Measurements from ENCODE around the gene UROC1. TPM values are rescaled to one million over a fixed set of nuclear protein-coding genes. Genes with fewer than 3 reads are reported as not detected.
A peak's percentile ranks its signal among the peaks of the same experiment; 100 is the strongest.

The UROC1 gene
- total RNA-seq, 2 experiments from 2014 or later: not detected

DNA sequence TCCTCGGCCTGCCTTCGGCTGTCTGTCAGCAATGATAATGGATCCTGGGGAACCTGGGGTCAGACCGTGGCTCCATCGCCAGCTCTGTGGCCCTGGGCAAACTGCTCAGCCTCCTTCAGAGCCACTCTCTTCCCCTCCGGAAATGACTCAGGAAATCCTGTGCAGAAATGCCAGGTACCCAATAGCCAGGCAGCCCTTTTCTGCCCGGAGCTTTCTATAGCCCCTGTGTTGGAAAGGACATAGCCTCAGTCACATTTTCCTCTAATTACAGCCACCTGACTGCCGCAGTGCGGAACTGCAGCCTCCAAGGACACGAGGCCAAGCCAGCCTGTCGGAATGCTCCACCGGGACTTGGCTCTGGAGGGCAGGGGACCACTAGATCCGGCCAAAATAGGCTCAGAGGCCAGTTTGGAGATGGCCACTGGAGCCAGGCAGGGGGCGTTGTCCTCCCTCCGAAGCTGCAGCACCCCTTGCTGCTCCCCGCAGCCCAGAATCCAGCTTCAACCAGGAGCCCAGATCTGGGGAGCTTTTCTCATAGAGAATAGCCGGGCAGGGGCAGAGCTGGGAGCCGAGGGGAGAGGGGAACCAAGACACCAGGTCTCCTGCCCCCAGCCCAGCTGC lies 30.3 kb downstream of the UROC1 start:
- H3K27ac Mint-ChIP-seq: no peak overlapping the region

DNA sequence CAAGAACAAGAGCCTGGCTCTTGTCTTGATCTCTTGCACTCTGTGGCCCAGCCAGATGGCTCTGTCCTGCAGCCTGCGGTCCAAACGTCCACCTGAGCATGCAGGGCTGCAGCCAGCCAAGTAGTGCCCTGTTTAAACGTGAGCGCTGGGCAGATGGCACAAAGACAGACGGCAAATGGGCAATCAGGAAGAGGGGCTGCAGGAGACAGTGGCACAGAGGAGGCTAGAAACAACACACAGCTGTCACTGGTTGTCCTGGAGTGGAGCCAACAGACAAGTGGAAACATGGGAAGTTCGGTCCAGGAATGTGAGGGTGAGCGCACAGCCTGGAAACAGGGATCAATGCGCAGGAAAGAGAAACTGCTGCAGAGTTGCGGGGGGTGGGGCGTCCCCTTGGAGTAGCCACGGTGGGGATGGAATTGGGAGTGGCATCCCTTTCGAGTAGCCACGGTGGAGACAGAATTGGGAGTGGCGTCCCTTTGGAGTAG lies 31.2 kb downstream of the UROC1 start:
- H3K27ac ChIP-seq (ENCODE audit: low read depth in 1 of 2, low read length in 2 of 2): no peak overlapping the region
- H3K4me3 ChIP-seq (ENCODE audit: low read length): no peak overlapping the region
- Mint-ChIP-seq H3K9me3 (no peaks in the 10 kb centered on the region), H3K4me1 (ENCODE audit: low read depth) (peaks cover 11% of the 10 kb centered on the region), H3K36me3 (ENCODE audit: low read depth) (no peaks in the 10 kb centered on the region), H3K4me3 (no peak overlapping the region), H3K27me3 (no peaks in the 10 kb centered on the region), H3K27ac (no peak overlapping the region)
- H3K4me1 ChIP-seq (ENCODE audit: insufficient read depth, low read length): peaks cover 13% of the 10 kb centered on the region
- intact Hi-C loops (cut with DNase I, micrococcal nuclease): no loop called here
- TF ChIP-seq, protein P1, sequence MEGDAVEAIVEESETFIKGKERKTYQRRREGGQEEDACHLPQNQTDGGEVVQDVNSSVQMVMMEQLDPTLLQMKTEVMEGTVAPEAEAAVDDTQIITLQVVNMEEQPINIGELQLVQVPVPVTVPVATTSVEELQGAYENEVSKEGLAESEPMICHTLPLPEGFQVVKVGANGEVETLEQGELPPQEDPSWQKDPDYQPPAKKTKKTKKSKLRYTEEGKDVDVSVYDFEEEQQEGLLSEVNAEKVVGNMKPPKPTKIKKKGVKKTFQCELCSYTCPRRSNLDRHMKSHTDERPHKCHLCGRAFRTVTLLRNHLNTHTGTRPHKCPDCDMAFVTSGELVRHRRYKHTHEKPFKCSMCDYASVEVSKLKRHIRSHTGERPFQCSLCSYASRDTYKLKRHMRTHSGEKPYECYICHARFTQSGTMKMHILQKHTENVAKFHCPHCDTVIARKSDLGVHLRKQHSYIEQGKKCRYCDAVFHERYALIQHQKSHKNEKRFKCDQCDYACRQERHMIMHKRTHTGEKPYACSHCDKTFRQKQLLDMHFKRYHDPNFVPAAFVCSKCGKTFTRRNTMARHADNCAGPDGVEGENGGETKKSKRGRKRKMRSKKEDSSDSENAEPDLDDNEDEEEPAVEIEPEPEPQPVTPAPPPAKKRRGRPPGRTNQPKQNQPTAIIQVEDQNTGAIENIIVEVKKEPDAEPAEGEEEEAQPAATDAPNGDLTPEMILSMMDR (IDR thresholded peaks at IDR 0.05): no peak
- ATAC-seq (ENCODE audit: poor library complexity) (no peak), DNase-seq (no peak)
- CTCF ChIA-PET: no interaction called here
- H3K9me3 ChIP-seq (ENCODE audit: control insufficient read depth in 1 of 2, insufficient read depth in 1 of 2, low read length in 2 of 2): no peaks in the 10 kb centered on the region
- H3K36me3 ChIP-seq (ENCODE audit: insufficient read depth, low read length): no peaks in the 10 kb centered on the region
- POLR2A ChIA-PET: no interaction called here
- H3K27me3 ChIP-seq (ENCODE audit: control insufficient read depth in 1 of 2, insufficient read depth in 2 of 2, low read length in 2 of 2): no peaks in the 10 kb centered on the region

More for the DNA sequence above, 30.3 kb downstream of the UROC1 start:
- peak in 2 of 14 experiments; percentile 8 for DNase-seq
- intact Hi-C loops (cut with DNase I, micrococcal nuclease): no loop called here
- Histone ChIP-seq H3K4me3 (ENCODE audit: low read length) (no peak overlapping the region), H3K36me3 (ENCODE audit: insufficient read depth, low read length) (no peaks in the 10 kb centered on the region), H3K9me3 (ENCODE audit: control insufficient read depth in 1 of 2, insufficient read depth in 1 of 2, low read length in 2 of 2) (no peaks in the 10 kb centered on the region), H3K4me1 (ENCODE audit: insufficient read depth, low read length) (peaks cover 13% of the 10 kb centered on the region), H3K27me3 (ENCODE audit: control insufficient read depth in 1 of 2, insufficient read depth in 2 of 2, low read length in 2 of 2) (no peaks in the 10 kb centered on the region), H3K27ac (ENCODE audit: low read depth in 1 of 2, low read length in 2 of 2) (no peak overlapping the region)
- no peaks in the 10 kb centered on the region for H3K36me3 Mint-ChIP-seq (ENCODE audit: low read depth)
- TF ChIP-seq, protein P1 (IDR thresholded peaks at IDR 0.05): no peak
- POLR2A ChIA-PET: no interaction called here
- H3K9me3 Mint-ChIP-seq: no peaks in the 10 kb centered on the region
- no peak overlapping the region for H3K4me3 Mint-ChIP-seq
- H3K4me1 Mint-ChIP-seq (ENCODE audit: low read depth): peaks cover 11% of the 10 kb centered on the region
- ATAC-seq (ENCODE audit: poor library complexity): no peak
- H3K27me3 Mint-ChIP-seq: no peaks in the 10 kb centered on the region
- CTCF ChIA-PET: no interaction called here

DNA sequence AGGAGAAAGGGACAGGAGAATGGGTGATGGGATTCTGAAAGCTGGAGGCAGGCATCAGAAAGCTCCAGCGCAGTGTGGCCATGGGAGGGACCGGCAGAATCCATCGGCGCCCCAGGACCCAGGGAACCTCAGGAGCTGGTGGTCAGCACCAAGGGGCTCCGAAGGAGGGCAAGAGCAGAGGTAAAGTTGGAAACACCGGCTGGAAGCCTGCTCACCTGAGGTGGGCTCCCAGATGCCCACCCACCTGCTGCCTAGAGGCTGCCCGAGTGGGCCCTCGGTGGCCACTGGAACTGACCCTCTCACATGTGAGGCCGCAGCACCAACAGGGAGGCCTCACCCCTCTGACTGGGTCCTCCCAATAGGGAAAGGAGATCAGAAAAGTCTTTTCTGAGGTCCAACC lies 31.6 kb downstream of the UROC1 start:
- Histone ChIP-seq H3K4me1 (ENCODE audit: insufficient read depth, low read length) (peaks cover 13% of the 10 kb centered on the region), H3K4me3 (ENCODE audit: low read length) (no peak overlapping the region), H3K9me3 (ENCODE audit: control insufficient read depth in 1 of 2, insufficient read depth in 1 of 2, low read length in 2 of 2) (no peaks in the 10 kb centered on the region), H3K36me3 (ENCODE audit: insufficient read depth, low read length) (no peaks in the 10 kb centered on the region), H3K27ac (ENCODE audit: low read depth in 1 of 2, low read length in 2 of 2) (no peak overlapping the region), H3K27me3 (ENCODE audit: control insufficient read depth in 1 of 2, insufficient read depth in 2 of 2, low read length in 2 of 2) (no peaks in the 10 kb centered on the region)
- Mint-ChIP-seq H3K4me3 (no peak overlapping the region), H3K4me1 (ENCODE audit: low read depth) (peaks cover 11% of the 10 kb centered on the region), H3K9me3 (no peaks in the 10 kb centered on the region), H3K27ac (no peak overlapping the region), H3K27me3 (no peaks in the 10 kb centered on the region), H3K36me3 (ENCODE audit: low read depth) (no peaks in the 10 kb centered on the region)
- ChIA-PET CTCF (no interaction called here), POLR2A (no interaction called here)
- TF ChIP-seq, protein P1 (IDR thresholded peaks at IDR 0.05): no peak
- DNase-seq (no peak), ATAC-seq (ENCODE audit: poor library complexity) (no peak)
- intact Hi-C loops (cut with DNase I, micrococcal nuclease): no loop called here

Measured in CD4-positive, alpha-beta T cell (primary cell).